Endothelial cell (in vitro differentiated cells): ENCODE measurements around the gene UCK1. TPM values are rescaled to one million over a fixed set of nuclear protein-coding genes. Genes with fewer than 3 reads are reported as not detected.
A peak's percentile ranks its signal among the peaks of the same experiment; 100 is the strongest.

ENCODE experiments used
- DNase-seq: peaks from one replicate; pipeline ENCODE4 v3.0.0; 2021; ENCODE audit warnings: low spot score
- H3K27ac Mint-ChIP-seq: one replicate; pipeline ENCODE4 v1.8.0; 2021; ENCODE audit warnings: mixed read lengths, inconsistent platforms; ENCODE audit not compliant: unreplicated experiment
- H3K27me3 Mint-ChIP-seq: one replicate; pipeline ENCODE4 v1.8.0; 2021; ENCODE audit warnings: mild to moderate bottlenecking, moderate library complexity, mixed read lengths, inconsistent platforms; ENCODE audit not compliant: unreplicated experiment
- H3K36me3 Mint-ChIP-seq: one replicate; pipeline ENCODE4 v1.8.0; 2021; ENCODE audit warnings: mild to moderate bottlenecking, low read depth, mixed read lengths, inconsistent platforms; ENCODE audit not compliant: unreplicated experiment
- H3K4me1 Mint-ChIP-seq: one replicate; pipeline ENCODE4 v1.8.0; 2021; ENCODE audit warnings: mild to moderate bottlenecking, mixed read lengths, inconsistent platforms; ENCODE audit not compliant: unreplicated experiment
- H3K4me3 Mint-ChIP-seq: one replicate; pipeline ENCODE4 v1.8.0; 2021; ENCODE audit warnings: mild to moderate bottlenecking, mixed read lengths, inconsistent platforms; ENCODE audit not compliant: unreplicated experiment
- H3K9me3 Mint-ChIP-seq: one replicate; pipeline ENCODE4 v1.8.0; 2021; ENCODE audit warnings: mixed read lengths, inconsistent platforms; ENCODE audit not compliant: unreplicated experiment
- CTCF ChIP-seq: fragments of 200-600 bp; sonication (generic); IDR thresholded peaks from one replicate; pipeline ENCODE4 v1.5.0; 2021; ENCODE audit warnings: antibody characterized with exemption; ENCODE audit not compliant: unreplicated experiment
- total RNA-seq: library from RNA; stranded (reverse); fragmentation: NEBNext Ultra II Directional; extraction: Animal tissue kit (Norgen Biotek cat#: 25700); gene quantifications from one replicate; pipeline ENCODE4 v1.2.1, GENCODE V29; 2021; ENCODE audit not compliant: unreplicated experiment

Gene UCK1
- total RNA-seq, 1 donor from 2014 or later = 23.0 TPM

- Mint-ChIP-seq H3K9me3 (no peaks in the 10 kb centered on the region), H3K27ac (no peak overlapping the region), H3K4me1 (peaks cover 30% of the 10 kb centered on the region), H3K27me3 (peaks cover 18% of the 10 kb centered on the region), H3K4me3 (no peak overlapping the region), H3K36me3 (peaks cover 68% of the 10 kb centered on the region)
- DNase-seq = no peak
- no peak for TF ChIP-seq CTCF
Observed at GRCh38 chr9:131496844-131497405, 34.1 kb downstream of the UCK1 start.

- Mint-ChIP-seq H3K9me3 (no peaks in the 10 kb centered on the region), H3K27me3 (peaks cover 16% of the 10 kb centered on the region), H3K36me3 (peaks cover 73% of the 10 kb centered on the region), H3K4me1 (peaks cover 30% of the 10 kb centered on the region), H3K27ac (no peak overlapping the region), H3K4me3 (no peak overlapping the region)
- no peak for DNase-seq
- TF ChIP-seq CTCF = no peak
Observed at GRCh38 chr9:131495785-131496184, 35.3 kb downstream of the UCK1 start.

- Mint-ChIP-seq H3K4me1 (peaks cover 18% of the 10 kb centered on the region), H3K4me3 (no peak overlapping the region), H3K9me3 (no peaks in the 10 kb centered on the region), H3K36me3 (peaks cover 75% of the 10 kb centered on the region), H3K27me3 (peaks cover 24% of the 10 kb centered on the region), H3K27ac (peak overlapping the region; percentile 67)
- TF ChIP-seq CTCF = no peak
- DNase-seq = no peak
Observed at GRCh38 chr9:131494296-131494870, 36.7 kb downstream of the UCK1 start.

DNA sequence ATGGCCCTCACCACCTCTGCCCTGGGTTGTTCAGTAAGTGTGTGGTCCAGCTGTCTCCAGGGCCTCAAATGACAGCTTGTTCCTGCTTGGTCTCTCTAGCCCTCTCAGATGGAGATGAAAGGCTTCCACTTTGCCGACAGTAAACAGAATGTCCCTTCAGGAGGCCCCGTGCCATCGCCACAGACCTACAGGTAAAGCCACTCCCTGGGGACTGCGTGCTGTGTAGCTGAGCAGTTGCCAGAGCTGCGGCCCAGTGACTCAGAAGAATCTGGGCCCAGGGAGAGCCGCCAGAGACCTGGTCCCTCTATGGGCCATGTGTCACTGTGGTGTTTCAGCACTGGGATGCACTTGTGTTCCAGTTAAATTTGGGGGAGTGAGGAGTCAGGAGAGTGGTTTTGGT is 39.0 kb downstream of the UCK1 start:
- no peaks in the 10 kb centered on the region for H3K4me1 Mint-ChIP-seq

More for the DNA sequence above, 39.0 kb downstream of the UCK1 start:
- Mint-ChIP-seq H3K27ac (no peak overlapping the region), H3K9me3 (no peaks in the 10 kb centered on the region), H3K27me3 (peaks cover 31% of the 10 kb centered on the region), H3K4me3 (no peak overlapping the region), H3K36me3 (peaks cover 81% of the 10 kb centered on the region)
- no peak for TF ChIP-seq CTCF
- no peak for DNase-seq
